Renal pelvis (tissue), 4 donors: ENCODE data around the gene TMEM51. TPM values are rescaled to one million over a fixed set of nuclear protein-coding genes. Genes with fewer than 3 reads are reported as not detected.
A peak's percentile ranks its signal among the peaks of the same experiment; 100 is the strongest.

Experiments used
- DNase-seq: peaks from one replicate; pipeline ENCODE4 v3.0.0-alpha.2; 2013
- polyA plus RNA-seq, 3 donors: library from polyadenylated mRNA; unstranded; fragments of 120-200 nt; gene quantifications; one replicate each; pipeline ENCODE4 v1.2.1, GENCODE V29; 2013; ENCODE audit not compliant: insufficient read length in 3 of 3

TMEM51 gene
- polyA plus RNA-seq, 3 donors, result 19.0 to 21.5 (median 20.0) TPM

DNA sequence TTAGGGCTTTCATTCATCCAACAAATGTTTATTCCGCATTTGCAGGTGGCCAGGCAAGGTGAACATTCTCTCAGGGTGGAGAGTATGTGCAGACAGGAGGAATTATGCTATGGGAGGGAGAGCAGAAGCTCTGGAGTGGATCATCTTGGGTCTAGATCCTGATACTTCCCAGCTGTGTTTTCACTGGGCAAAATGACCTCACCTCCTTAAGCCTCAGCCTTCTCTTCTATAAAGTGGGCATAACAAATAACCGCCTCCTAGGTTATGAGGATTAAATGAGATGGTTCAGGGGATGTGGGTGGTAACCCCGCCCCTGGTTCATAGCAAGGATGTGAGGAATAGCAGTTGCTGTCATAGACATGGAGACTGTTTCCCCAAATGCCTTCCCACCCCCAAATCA is 1.7 kb upstream of the TMEM51 start:
- DNase-seq, result no peak

DNA sequence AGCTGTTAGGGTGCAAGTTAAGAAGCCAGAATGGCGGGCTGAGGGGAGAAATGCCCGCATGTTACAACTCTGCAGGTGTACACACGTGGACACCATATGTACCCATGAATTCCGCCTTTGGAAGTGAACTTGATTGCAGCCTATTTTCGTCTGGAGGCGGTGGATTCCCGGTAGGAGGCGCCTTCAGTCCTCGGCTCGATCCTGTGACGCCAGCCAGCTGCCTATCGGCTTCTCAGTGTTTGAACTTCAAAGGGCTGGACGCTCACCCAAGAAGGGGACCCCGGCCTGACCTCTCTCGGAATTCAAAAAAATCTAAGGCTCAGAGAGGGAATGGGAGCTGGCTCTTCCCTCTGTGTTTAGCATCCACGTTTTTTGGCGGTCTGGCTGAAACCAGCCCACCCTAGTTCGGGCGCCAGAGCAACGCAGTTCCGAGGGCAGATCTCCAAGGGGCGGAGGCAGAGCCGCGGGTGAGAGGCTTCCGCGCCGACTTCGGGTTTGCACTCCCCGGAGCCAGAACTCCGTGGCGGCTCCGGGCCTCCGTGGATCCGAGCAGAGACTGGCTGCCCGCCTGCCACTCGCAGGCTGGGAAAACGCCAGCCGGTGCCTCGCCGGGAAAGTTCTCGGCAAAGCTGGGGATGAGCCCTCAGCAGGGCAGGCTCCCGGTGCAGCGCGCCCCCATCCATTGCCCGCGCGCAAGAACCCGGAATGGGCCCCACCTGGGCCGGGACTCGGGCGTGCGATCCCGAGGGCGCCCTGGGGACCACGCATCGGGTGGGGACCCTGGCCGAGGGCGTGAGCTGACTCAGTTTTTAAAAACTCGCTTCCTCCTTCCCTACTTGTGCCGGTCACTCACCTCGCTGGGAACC is 996 bp upstream of the TMEM51 start:
- DNase-seq, result peak; percentile 91

GRCh38 chr1:15153842-15154479 is 414 bp downstream of the TMEM51 start:
- DNase-seq, result peak; percentile 44

DNA sequence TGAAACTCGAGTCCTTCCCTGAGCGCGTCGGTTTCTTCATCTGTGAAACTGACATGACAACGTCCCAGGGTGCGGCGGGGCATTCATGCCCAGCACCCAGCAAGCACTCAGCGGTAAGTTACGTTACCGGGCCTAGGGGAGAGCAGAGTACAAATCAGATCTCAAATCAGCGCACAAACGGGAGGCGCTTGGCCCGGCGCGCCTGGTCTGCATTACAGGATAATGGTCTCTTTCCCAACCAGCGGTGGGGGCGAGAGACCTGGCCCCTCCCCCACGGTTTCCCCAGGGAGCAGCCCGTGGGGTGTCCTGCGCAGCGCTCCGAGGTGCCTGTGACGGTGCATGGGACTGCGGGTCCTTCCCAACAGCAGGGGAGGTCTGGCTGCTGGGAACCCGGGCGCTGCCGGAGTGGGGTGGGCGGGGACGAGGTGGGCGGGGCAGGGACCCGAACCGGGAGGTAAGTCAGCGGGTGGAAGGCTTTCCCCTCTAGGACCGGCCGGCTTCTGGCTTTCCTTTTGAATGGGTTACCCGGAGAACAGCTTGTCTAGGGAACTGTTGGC is 1.0 kb downstream of the TMEM51 start:
- DNase-seq, result no peak

DNA sequence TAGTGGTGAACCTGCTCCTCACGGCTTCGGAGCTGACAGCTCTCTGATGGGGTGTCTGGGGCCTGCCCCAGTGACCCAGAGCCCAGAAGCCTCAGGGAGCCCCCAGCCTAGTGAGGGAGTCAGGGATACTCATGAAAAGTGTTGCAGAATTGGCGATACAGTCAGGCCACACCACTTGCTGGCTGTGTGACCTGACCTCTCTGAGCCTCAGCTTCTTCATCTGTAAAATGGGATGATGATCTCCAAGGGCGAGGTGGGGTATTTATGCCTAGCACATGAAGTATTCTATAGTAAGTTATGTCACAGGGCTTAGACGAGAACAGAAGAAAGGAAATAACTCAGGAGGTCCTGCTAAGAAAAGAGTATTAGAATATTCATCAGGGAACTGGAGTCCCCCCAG is 1.6 kb downstream of the TMEM51 start:
- DNase-seq, result no peak

DNA sequence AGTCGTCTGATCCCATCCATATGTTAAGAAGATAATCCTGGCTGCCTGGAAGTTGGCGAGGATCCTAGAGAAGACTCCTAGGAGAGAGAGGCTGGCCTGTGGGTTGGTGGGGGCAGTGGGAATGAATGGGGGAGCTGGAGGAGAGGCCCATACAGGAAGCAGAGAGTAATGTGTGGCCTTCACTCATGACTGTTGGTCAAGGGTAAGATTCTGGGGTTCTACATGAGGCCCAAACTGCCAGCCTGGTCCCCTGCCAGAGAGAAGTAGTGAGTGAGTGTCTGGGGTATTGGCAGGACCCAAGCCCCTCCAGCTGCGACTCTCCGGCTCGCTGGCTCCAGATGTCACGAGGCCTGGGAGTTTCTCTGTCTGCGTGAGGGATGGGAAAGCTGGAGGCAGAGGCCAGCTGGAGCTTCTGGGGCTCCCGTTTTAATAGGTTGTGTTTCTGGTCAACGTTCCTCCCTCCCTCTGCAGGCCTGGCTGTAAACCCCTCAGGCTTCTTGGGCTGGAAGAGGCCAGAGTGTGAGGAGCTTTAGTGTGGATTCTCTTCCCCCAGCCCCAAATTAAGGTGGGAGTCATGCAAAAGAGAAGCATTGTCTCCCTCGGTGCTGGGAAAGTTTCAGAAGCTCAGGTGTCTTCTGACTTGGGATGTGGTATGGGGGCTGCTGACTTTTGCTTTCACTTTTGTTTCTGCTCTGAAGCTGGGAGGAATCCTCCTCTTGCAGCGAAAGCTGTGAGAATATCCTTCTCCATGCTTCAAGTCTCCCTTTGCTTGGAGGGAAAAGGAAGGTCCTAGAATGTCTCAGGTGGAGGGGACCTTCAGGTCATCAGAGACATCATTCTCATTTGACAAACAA is 2.6 kb downstream of the TMEM51 start:
- no peak for DNase-seq

DNA sequence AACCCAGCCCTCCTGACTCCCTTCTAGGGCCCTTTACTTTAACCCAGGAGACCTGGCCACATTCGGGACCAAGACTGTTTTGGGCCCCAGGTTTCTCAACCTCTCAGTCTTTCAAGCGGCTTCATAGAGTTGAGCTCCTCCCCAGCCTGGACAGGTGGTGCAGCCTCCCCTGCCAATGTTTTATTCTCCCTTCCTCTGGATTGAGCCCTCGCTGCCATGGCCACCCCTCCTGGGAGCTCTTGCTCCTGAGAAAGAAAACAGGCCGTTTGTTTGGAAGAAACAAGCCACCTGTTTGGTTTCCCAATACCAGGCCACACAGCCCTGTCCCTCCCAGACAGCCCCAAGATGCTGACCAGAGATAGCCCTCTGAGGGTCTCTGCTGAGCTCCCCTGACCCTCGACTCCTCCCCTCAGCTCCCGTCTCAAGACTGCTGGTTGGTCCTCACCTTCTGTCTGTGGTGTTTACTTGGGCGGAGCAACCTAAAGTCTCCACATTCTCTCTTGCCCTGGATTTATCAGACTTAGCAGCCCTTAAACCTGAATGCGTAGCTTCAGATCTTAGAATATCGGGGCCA is 3.3 kb downstream of the TMEM51 start:
- DNase-seq, result no peak

- DNase-seq, result no peak
Observed at GRCh38 chr1:15157524-15158399, 4.2 kb downstream of the TMEM51 start.

- DNase-seq, result no peak
Observed at GRCh38 chr1:15158506-15159165, 5.1 kb downstream of the TMEM51 start.

DNA sequence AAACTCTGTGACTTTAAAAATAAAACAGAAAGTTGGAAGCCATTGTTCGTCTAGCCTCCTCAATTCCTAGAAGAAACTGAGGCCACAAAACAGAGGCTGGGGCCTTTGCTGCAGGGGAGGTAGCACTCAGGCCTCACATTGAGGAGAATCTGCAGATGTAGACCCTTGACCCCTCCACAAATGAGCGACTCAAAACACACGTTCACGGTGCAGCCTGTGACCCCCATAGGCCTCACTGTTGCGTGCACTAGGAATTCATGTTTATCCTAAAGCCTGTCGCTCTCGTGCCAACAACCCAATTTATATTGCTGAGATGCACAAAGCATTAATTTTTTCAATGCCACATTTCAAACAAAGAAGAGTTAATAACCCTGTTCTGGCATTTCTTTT is 5.6 kb downstream of the TMEM51 start:
- DNase-seq, result no peak

DNA sequence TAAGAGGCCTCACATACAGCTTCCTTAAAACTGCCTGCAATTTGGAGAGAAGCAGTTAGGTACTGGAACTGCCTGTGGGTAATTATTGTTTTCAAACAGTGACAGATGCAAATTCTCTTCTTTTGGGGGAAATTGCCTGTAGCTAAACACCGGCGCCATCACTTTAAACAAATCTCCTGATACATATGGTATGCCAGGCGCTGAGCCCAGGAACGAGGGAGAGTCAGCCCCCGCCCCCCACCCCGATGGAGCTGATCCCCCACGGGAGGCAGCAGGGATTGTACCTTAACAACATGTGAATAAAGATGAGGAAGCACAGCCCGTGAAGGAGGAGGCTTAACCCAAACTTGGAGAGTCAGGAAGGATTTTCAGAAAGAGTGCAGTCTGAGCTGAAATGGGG is 7.1 kb downstream of the TMEM51 start:
- no peak for DNase-seq

- no peak for DNase-seq
Observed at GRCh38 chr1:15167386-15167785, 13.8 kb downstream of the TMEM51 start.

GRCh38 chr1:15168479-15168878 is 14.9 kb downstream of the TMEM51 start:
- no peak for DNase-seq

DNA sequence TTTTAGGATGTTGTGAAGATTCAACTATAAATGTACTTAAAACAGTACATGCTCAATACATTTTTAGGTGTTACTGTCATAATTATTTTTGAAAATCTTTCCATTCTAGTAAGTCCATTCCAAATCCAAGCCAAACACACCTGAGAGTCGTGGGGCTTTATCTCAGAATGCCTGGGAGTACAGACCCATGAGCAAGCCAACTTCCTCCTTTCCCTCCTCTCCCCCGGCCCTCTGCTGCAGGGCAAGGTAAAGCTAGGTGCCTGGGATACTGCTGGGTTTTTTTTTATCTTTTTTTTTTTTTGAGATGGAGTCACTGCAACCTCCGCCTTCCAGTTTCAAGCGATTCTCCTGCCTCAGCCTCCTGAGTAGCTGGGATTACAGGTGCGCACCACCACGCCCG is 16.5 kb downstream of the TMEM51 start:
- no peak for DNase-seq

GRCh38 chr1:15171271-15171908 is 17.8 kb downstream of the TMEM51 start:
- no peak for DNase-seq

DNA sequence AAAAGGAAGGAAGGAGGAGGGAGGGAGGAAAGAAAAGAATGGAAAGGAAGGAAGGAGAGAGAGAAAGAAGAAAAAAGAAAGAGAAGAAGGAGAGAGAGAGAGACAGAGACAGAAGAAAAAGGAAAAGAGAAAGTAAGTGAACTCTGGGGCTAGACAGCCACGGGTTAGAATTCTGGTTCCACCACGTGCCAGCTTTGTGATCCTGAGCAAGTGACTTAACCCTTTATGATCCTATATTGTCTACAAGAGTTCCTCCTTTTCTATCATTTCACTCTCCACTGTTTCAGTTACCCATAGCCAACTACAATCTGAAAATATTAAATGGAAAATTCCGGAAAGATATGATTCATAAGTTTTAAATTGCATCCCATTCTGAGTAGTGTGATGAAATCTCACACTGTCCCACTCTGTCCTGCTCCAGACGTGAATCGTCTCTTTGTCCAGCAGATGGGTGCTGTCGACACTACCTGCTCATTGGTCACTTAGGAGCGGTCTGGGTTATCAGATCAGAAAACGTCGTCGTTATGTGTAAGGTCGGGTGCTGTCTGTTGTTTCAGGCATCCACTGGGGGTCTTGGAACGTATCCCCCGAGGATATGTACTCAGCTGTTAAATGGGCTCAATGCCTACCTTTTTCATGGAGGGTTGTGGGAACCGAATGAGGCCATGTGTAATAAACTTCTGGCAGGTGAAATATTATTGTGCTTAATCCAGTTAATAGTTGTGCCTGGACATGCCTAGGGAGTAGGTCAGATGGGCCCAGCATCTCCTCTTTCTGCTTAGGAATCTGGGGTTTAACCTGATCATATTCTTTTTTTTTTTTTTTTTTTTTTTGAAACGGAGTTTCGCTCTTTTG is 19.1 kb downstream of the TMEM51 start:
- DNase-seq, result no peak

- no peak for DNase-seq
Observed at GRCh38 chr1:15173863-15174614, 20.5 kb downstream of the TMEM51 start.

DNA sequence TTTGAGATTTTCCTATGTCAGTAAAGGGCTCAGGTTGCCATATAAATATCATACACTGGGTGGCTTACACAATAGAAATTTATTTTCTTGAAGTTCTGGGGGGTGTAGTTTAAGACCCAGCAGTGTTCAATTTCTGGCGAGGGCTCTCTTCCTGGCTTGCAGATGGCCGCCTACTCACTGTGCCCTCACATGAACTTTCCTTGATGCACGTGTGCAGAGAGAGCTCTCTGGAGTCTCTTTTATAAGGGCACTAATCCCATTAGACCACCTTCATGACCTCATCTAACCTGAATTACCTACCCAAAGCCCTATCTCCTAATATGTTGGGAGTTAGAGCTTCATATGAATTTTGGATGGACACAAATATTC is 21.1 kb downstream of the TMEM51 start:
- DNase-seq, result no peak
